Uterus (tissue), 2 donors: ENCODE data around the gene UQCRC1.

Source experiments
- POLR2A ChIP-seq, 2 donors: fragments of 450-650 bp; IDR thresholded peaks; one replicate each; pipeline ENCODE4 v1.6.1; 2016; ENCODE audit warnings: antibody characterized with exemption in 2 of 2, mild to moderate bottlenecking in 1 of 2, moderate library complexity in 1 of 2
- TF ChIP-seq, protein P1 (sequence below), 4 experiments: fragments of 200-600 bp in 2 of 4; fragments of 450-650 bp in 2 of 4; sonication (generic) in 2 of 4; IDR thresholded peaks; one replicate each; pipeline ENCODE4 v1.5.1; 2016 to 2019; ENCODE audit warnings: antibody characterized with exemption in 4 of 4, mild to moderate bottlenecking in 2 of 4, moderate library complexity in 1 of 4

DNA sequence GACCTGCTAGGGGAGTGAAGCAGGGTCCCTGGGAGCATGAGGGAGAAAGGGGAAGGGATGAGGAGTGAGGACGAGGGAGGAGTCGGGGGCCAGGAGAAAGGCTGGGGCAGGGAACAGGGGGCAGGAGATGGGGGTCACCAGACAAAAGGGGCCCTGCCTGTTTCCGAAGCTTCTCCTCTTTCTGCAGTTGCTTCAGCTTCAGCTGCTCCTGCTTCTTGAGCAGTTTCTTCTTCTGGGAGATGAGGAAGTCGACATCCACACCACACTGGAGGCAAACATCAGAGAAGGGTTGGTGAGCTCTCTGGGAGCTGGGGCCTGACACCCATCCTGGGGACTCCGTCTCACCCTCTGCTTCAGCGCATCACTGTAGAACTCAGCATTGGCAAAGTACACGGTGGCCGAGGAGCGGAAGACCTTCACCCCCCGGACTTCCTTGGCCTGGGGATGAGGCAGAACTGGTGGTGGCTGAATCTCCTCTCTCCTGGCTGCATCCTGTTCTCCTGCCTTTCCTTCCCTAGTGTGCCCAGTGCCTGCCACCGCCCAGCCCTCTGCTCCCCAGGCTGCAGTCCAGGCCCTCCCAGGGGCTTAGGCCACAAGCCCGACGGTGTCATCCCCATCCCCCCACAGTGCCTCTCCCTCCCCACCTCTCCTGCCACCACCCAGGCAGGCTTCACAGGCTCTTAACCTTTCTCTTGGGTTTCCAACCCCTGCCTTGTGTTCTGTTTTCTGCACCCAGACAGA is 19.0 kb upstream of the UQCRC1 start:
- TF ChIP-seq, protein P1, sequence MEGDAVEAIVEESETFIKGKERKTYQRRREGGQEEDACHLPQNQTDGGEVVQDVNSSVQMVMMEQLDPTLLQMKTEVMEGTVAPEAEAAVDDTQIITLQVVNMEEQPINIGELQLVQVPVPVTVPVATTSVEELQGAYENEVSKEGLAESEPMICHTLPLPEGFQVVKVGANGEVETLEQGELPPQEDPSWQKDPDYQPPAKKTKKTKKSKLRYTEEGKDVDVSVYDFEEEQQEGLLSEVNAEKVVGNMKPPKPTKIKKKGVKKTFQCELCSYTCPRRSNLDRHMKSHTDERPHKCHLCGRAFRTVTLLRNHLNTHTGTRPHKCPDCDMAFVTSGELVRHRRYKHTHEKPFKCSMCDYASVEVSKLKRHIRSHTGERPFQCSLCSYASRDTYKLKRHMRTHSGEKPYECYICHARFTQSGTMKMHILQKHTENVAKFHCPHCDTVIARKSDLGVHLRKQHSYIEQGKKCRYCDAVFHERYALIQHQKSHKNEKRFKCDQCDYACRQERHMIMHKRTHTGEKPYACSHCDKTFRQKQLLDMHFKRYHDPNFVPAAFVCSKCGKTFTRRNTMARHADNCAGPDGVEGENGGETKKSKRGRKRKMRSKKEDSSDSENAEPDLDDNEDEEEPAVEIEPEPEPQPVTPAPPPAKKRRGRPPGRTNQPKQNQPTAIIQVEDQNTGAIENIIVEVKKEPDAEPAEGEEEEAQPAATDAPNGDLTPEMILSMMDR (IDR thresholded peaks at IDR 0.05): no peak
- no peak for TF ChIP-seq POLR2A (IDR thresholded peaks at IDR 0.05)
